T-helper 1 cell (primary cell): ENCODE data around the gene MAST1.
"Not testable (repeated sequence)": the region's sequence is repeated elsewhere in the genome, so short reads cannot be mapped to it uniquely, and the experiment has no call there.

Source experiments
- DNase-seq, 5 donors: peaks; one replicate each; pipeline ENCODE4 v3.0.0-alpha.2; 2012 to 2020

MAST1 gene

GRCh38 chr19:12801466-12802266 is 36.6 kb upstream of the MAST1 start, which contains the start of the genes PRDX2 and THSD8:
TSS of gene PRDX2 (minus strand) at chr19:12801800. CDS start at chr19:12801261, 539 bp downstream.
TSS of gene THSD8 (plus strand) at chr19:12802069. CDS start at chr19:12802072, 3 bp downstream.
- DNase-seq = peak in 2 of 5 donors; percentile 59 to 86

- DNase-seq = no peak
Observed at GRCh38 chr19:12802267-12803106, 35.8 kb upstream of the MAST1 start.

GRCh38 chr19:12804051-12804450 is 34.3 kb upstream of the MAST1 start:
- no peak for DNase-seq

DNA sequence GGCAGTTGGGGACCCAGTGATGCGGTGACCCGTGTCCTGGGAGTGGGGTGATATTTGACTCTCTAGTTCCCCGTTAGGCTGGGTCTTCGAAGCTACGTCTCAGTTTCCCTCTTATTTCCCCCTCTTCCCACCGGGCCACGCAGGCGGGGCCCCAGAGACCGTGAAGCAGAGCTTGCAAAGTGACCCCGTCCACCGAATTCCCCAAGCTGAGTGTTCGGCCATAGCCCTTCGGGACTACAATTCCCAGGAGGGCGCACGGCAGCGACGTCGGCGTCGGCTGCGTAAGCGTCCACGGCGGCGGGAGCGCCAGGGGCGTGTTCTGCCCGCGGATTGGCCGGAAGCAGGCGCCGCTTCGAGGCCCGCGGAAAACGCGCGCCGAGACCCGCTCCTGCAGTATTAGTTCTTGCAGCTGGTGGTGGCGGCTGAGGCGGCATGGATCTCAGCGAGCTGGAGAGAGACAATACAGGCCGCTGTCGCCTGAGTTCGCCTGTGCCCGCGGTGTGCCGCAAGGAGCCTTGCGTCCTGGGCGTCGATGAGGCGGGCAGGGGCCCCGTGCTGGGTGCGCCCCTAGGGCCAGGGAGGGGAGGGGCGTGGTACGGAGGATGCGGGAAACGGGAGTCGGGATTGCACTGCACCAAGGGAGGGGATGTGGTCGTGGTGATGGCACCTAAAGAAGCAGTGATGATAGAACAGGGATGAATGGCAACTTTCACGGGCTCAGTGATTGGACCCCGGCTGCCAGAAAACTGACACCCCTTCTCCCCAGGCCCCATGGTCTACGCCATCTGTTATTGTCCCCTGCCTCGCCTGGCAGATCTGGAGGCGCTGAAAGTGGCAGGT is 31.9 kb upstream of the MAST1 start, which contains the start of gene RNASEH2A:
TSS of gene RNASEH2A (plus strand) at position 343 of the 840 bp plus-strand sequence. CDS start at position 433, 90 bp downstream.
- peak; percentile 67 to 91 (median 78) for DNase-seq

GRCh38 chr19:12815088-12815487 is 23.2 kb upstream of the MAST1 start:
- no peak for DNase-seq

DNA sequence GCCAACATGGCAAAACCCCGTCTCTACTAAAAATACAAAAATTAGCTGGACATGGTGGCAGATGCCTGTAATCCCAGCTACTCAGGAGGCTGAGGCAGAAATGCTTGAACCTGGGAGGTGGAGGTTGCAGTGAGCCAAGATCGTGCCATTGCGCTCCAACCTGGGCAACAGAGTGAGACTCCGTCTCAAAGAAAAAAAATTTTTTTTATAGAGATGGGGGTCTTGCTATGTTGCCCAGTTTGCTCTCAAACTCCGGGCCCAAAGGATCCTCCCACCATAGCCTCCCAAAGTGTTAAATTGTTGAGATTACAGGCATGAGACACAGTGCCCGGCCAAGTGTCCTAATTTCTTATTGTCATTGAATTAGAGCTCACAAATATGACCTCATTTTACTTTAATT is 21.1 kb upstream of the MAST1 start:
- DNase-seq = not testable (repeated sequence)

- DNase-seq = not testable (repeated sequence)
Observed at GRCh38 chr19:12817810-12818209, 20.5 kb upstream of the MAST1 start.

DNA sequence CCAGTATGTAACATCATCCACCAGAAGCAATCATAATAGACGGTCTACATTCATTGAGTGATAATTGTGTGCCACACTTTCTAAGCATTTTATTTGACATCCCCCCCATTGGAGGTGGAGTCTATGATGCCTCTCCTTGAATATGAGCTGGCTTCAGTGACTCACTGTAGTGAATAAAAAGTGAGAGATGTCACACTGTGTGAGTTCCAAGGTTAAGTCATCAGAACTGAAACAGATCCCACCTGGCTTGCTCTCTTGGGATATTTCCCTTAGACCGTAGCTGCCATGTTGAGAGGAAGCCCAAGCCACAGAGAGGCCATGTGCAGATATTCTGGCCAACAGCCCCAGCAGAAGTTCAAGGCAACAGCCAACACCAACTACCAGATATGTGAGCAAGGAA is 16.6 kb upstream of the MAST1 start:
- DNase-seq = no peak

- no peak for DNase-seq
Observed at GRCh38 chr19:12825254-12826131, 12.8 kb upstream of the MAST1 start.

- DNase-seq = no peak
Observed at GRCh38 chr19:12828494-12828893, 9.8 kb upstream of the MAST1 start.

DNA sequence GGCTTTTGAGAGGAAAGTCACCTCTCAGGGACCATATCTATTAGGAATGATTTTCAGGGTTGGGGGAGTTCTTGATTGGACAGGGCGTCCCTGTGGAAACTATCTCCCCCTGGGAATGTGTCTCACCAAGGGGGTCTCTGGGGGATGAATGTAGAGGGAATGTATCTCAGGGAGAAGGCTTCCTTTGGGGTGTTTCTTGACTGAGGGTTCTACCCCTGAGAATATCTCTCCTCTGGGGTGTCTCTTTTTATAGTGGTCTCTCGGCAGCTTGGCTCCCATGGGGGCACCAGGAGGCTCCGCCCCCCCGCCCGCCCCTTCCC is 4.9 kb upstream of the MAST1 start:
- no peak for DNase-seq

DNA sequence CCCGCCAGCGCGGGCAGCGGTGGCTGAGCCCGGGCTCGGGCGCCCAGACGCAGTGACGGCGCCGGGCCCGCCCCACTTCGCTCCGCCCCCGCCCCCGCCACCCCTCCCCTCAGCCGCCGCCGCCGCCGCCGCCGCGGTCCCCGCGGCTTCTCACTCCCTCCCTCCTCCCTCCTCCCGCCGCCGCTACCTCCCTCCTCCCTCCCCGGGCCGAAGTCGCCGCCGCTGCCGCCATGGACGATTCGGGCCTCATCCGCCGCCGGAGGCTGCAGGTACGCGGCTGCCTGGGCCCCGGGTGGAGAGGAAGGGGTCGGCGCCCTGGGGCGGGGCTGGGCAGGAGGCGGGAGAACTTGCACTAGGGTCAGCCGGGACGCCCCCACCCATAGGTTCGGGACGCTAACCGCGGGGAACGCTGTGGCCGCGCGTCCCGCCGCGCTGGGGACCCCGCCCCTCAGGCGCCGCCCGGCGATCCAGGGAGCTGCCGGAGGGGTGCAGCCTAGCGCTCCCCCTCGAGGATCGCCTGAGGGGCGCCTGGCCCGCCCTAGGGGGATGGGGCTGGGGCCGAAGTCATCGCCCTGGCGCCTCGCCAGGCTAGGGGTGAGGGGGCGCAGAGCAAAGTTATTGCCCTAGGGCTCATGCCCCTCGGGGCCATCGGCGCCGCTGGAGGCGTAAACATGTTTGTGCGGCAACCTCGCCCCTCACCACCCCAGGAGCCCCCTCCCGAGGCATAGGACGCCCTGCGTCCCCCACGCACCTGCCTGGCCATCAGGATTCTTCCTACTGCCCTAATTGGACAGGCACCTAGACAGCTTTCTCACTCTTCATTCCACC is 4.4 kb upstream of the MAST1 start:
- peak in 3 of 5 donors; percentile 38 to 44 (median 41) for DNase-seq

- no peak for DNase-seq
Observed at GRCh38 chr19:12834566-12834943, 3.8 kb upstream of the MAST1 start, which contains the start of gene RTBDN. TSS of gene RTBDN (minus strand) at chr19:12834579. CDS start at chr19:12829979, 4,600 bp downstream.

DNA sequence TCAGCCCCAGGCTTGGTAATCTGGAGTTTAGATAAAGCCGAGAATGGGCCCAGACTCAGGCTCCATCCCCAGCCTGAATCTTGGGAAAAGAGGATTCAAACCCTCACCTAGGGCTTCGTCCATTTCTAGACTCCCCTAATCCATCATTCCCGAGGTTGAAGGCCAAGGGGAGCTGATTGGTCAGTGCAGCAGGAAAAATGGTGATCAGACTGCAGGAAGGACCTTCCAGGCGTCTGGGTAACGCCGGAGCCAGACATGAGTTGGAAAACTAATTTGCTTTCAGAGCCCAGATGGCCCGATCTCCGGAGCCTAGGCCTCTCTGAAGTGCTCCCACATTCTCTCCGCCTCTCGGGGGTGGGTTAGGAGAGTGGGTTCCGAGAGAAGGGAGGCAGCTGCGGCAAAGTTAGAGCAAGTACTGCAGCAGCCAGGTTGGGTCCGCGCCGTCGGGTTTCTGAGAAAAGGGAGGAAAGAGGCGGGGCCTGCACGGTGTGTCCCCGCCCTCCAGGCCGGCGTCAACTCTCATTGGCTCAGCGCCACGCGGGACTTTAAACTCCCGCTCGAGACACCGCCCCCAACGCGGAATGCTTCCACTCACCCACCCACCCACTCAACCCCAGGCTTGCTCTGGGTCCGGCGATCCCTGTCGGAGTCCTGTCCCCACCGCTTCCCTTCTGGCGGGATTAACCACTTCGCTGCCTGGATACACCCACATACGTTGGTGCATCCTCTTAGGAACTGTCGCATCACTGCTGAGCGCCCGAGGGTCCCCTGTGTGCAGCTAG is 3.1 kb upstream of the MAST1 start:
- DNase-seq = no peak

GRCh38 chr19:12836529-12836863 is 1.8 kb upstream of the MAST1 start:
- no peak for DNase-seq

DNA sequence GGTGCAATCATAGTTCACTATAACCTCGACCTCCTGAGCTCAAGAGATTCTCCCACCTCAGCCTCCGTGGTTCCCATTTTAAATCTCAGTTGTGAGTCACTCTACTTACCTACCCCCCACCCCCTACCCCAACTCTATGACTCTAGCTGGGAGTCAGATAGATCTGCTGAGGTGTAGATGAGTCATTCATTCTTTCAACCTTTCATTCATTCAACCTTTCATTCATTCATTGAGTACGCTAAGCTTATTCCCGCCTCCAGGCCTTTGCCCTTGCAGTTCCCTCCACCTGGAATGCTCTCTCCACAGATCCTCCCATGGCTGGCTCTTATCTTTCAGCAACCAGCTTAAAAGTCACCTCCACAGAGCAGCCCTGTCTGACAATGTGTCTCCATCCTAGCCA is 1.1 kb upstream of the MAST1 start:
- no peak for DNase-seq

GRCh38 chr19:12838886-12839756 is 806 bp downstream of the MAST1 start:
- DNase-seq = peak in 1 of 5 donors; percentile 64
